WTC11 (cell line): ENCODE measurements around the gene RNF181. TPM values are rescaled to one million over a fixed set of nuclear protein-coding genes. Genes with fewer than 3 reads are reported as not detected.

Experiments
- ATAC-seq: fragments of 200-7000 bp; cut with Tn5 transposase; 2 replicates; pipeline ENCODE4 v1.10.0; 2021; ENCODE audit warnings: mild to moderate bottlenecking, moderate library complexity
- CTCF ChIA-PET: fragments of 300-600 bp; sonication (Branson Sonifier 250); formaldehyde crosslinking; loops from one replicate; lab custom pipeline; 2021; ENCODE audit warnings: antibody characterized with exemption; lab: Charles Lee
- POLR2A ChIA-PET: fragments of 350-600 bp; sonication (Branson Sonifier 250); formaldehyde crosslinking; loops from one replicate; lab custom pipeline; 2021; ENCODE audit warnings: antibody characterized with exemption; lab: Charles Lee
- DNase-seq: peaks from one replicate; pipeline ENCODE4 v3.0.0; 2021; ENCODE audit warnings: low spot score
- H3K27ac Mint-ChIP-seq: 2 replicates; pipeline ENCODE4 v1.8.0; 2021; ENCODE audit warnings: mixed read lengths
- H3K27me3 Mint-ChIP-seq: 2 replicates; pipeline ENCODE4 v1.8.0; 2021; ENCODE audit warnings: low read depth, mild to moderate bottlenecking, moderate library complexity, mixed read lengths
- H3K36me3 Mint-ChIP-seq: 2 replicates; pipeline ENCODE4 v1.8.0; 2021; ENCODE audit warnings: mixed read lengths
- H3K4me1 Mint-ChIP-seq: 2 replicates; pipeline ENCODE4 v1.8.0; 2022; ENCODE audit warnings: mixed read lengths
- H3K4me3 Mint-ChIP-seq: 2 replicates; pipeline ENCODE4 v1.8.0; 2021; ENCODE audit warnings: mild to moderate bottlenecking, moderate library complexity, mixed read lengths
- H3K9me3 Mint-ChIP-seq: 2 replicates; pipeline ENCODE4 v1.8.0; 2021; ENCODE audit warnings: mixed read lengths
- CBFB ChIP-seq: sonication (generic); formaldehyde crosslinking; IDR thresholded peaks from 2 replicates; pipeline ENCODE4 v1.8.1; 2022; ENCODE audit warnings: mild to moderate bottlenecking, low read depth, missing genetic modification reagents
- IRF2 ChIP-seq: sonication (generic); formaldehyde crosslinking; IDR thresholded peaks from 2 replicates; pipeline ENCODE4 v1.8.0; 2022; ENCODE audit warnings: low read depth, missing genetic modification reagents, borderline replicate concordance
- MYBL2 ChIP-seq: sonication (generic); formaldehyde crosslinking; IDR thresholded peaks from 2 replicates; pipeline ENCODE4 v1.8.1; 2023; ENCODE audit warnings: mild to moderate bottlenecking, moderate library complexity, missing genetic modification reagents
- NR2C2 ChIP-seq: sonication (generic); formaldehyde crosslinking; IDR thresholded peaks from 2 replicates; pipeline ENCODE4 v1.8.0; 2022; ENCODE audit warnings: mild to moderate bottlenecking, missing genetic modification reagents
- RELA ChIP-seq: sonication (generic); formaldehyde crosslinking; IDR thresholded peaks from 2 replicates; pipeline ENCODE4 v1.8.1; 2022; ENCODE audit warnings: missing genetic modification reagents, mild to moderate bottlenecking, borderline replicate concordance
- ZNF317 ChIP-seq: sonication (generic); formaldehyde crosslinking; IDR thresholded peaks from 2 replicates; pipeline ENCODE4 v1.8.1; 2023; ENCODE audit warnings: low read depth, mild to moderate bottlenecking, moderate library complexity, missing genetic modification reagents, borderline replicate concordance
- ZNF423 ChIP-seq: fragments of 250-450 bp; sonication (Bioruptor Pico); IDR thresholded peaks from 2 replicates; pipeline ENCODE4 v2.1.2; 2022; ENCODE audit warnings: mild to moderate bottlenecking, moderate library complexity
- total RNA-seq: library from RNA; stranded (reverse); gene quantifications from 3 replicates; pipeline ENCODE4 v1.2.3, GENCODE V29; 2021
- TF ChIP-seq, protein P1 (sequence below): fragments of 250-450 bp; sonication (Bioruptor Pico); IDR thresholded peaks from 2 replicates; pipeline ENCODE4 v1.9.0; 2021; ENCODE audit warnings: moderate library complexity, mild to moderate bottlenecking, inconsistent platforms, borderline replicate concordance
- TF ChIP-seq, protein P2 (sequence below): fragments of 250-450 bp; sonication (Bioruptor Pico); IDR thresholded peaks from 2 replicates; pipeline ENCODE4 v1.9.0; 2021; ENCODE audit warnings: mild to moderate bottlenecking
- TF ChIP-seq, protein P3 (sequence below): fragments of 200-600 bp; IDR thresholded peaks from 2 replicates; pipeline ENCODE4 v1.8.0; 2022; ENCODE audit warnings: antibody characterized with exemption
- TF ChIP-seq, protein P4 (sequence below): sonication (generic); formaldehyde crosslinking; IDR thresholded peaks from 2 replicates; pipeline ENCODE4 v1.8.1; 2023; ENCODE audit warnings: mild to moderate bottlenecking, missing genetic modification reagents, borderline replicate concordance
- TF ChIP-seq, protein P5 (sequence below): fragments of 250-450 bp; sonication (Bioruptor Pico); IDR thresholded peaks from 2 replicates; pipeline ENCODE4 v1.9.0; 2021; ENCODE audit warnings: mild to moderate bottlenecking
- TF ChIP-seq, protein P6 (sequence below): sonication (generic); formaldehyde crosslinking; IDR thresholded peaks from 2 replicates; pipeline ENCODE4 v1.8.1; 2023; ENCODE audit warnings: mild to moderate bottlenecking, missing genetic modification reagents

Gene RNF181
- total RNA-seq, 1 experiment from 2014 or later: 95.4 TPM

DNA sequence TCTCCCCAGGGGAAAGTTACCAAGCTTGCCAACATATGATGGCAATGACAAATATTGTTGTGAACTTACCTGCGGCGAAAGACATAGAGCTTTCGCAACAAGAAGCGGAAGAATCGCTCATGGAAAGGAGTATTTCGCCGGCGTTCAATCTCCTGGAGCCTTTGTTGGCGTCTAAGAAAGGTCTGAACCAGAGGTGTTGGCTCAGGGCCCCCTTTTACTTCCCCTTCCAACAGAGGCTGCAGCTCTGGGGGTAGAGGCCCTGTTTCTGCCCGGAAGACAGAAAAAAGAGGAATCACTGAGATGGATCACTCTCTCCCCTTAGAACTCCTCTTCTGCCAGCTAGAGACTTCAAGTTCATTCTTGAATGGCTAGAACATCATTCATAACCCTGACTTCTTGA lies 45.1 kb upstream of the RNF181 start:
- Mint-ChIP-seq H3K4me3 (no peak overlapping the region), H3K27ac (no peak overlapping the region), H3K4me1 (peaks cover 5% of the 10 kb centered on the region), H3K27me3 (no peaks in the 10 kb centered on the region), H3K9me3 (no peaks in the 10 kb centered on the region), H3K36me3 (peaks cover 46% of the 10 kb centered on the region)
- ATAC-seq: no peak
- ChIA-PET POLR2A (interaction anchor here (1.0 to 1.3 kb wide), 3 partner anchors 11 to 24 kb away, joined by 5 read pairs; partner anchors contain the start of gene MAT2A), CTCF (interaction anchor here (1.0 to 4.5 kb wide), 5 partner anchors 10 to 158 kb away, joined by 3 to 106 read pairs (median 26); partner anchors contain the start of genes GGCX, MAT2A and SH2D6)
- TF ChIP-seq, protein P1, sequence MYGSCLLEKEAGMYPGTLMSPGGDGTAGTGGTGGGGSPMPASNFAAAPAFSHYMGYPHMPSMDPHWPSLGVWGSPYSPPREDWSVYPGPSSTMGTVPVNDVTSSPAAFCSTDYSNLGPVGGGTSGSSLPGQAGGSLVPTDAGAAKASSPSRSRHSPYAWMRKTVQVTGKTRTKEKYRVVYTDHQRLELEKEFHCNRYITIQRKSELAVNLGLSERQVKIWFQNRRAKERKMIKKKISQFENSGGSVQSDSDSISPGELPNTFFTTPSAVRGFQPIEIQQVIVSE: no peak
- no peak for TF ChIP-seq ZNF317 (CRISPR knock-in tag)
- DNase-seq: no peak

DNA sequence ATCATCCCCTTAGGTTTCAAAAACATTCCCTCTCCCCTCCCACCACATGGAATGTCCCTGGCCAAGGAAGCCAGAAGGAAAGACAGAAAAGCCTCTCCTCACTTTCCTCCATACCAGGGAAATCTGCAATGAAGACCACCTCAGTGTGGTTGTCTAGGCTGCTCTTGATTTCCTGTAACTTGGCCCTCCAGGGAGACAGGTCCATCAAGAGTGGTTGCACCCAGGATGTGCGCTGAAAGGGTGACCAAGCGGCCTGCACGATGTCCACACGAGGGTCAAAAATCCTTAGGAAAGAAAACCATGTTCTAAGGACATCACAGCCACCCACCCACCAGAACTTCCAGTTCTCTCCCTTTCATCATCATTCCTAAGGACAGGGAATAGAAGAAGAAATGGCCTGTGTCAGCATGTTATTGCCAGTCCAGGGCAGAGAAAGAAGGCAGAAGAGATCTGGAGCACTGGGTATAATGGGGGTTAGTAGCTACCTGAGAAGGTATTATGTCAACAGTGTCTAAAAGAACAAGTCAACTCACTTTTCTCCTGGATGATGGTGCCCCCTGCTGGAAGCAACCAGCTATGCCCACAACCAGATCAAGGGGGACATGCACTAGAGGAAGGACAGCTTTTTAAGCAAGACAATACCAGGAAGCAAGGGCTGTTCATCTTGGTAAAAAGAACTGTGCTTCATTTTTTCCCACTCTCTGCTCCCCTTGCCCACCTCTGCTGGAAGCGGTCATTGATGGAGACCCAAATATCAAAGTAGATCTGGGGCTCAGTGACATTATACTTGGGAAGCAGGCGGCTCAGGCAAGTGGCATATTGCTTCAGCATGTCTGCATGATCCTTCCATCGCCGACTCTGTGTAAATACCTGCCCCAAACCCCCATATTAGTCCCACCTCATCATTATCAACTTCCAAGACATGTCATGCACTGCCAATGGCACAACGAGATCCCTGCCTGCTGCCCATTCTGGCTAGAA lies 43.6 kb upstream of the RNF181 start:
- Mint-ChIP-seq H3K36me3 (peaks cover 41% of the 10 kb centered on the region), H3K9me3 (no peaks in the 10 kb centered on the region), H3K27me3 (no peaks in the 10 kb centered on the region), H3K4me3 (no peak overlapping the region), H3K4me1 (peaks cover 5% of the 10 kb centered on the region)
- DNase-seq: peak; percentile 91
- ATAC-seq: peak; percentile 77
- POLR2A ChIA-PET: interaction anchor here (0.5 to 2.4 kb wide), 7 partner anchors 9 to 131 kb away, joined by 3 to 17 read pairs (median 4); partner anchors contain the start of genes GGCX and MAT2A
- TF ChIP-seq, protein P2, sequence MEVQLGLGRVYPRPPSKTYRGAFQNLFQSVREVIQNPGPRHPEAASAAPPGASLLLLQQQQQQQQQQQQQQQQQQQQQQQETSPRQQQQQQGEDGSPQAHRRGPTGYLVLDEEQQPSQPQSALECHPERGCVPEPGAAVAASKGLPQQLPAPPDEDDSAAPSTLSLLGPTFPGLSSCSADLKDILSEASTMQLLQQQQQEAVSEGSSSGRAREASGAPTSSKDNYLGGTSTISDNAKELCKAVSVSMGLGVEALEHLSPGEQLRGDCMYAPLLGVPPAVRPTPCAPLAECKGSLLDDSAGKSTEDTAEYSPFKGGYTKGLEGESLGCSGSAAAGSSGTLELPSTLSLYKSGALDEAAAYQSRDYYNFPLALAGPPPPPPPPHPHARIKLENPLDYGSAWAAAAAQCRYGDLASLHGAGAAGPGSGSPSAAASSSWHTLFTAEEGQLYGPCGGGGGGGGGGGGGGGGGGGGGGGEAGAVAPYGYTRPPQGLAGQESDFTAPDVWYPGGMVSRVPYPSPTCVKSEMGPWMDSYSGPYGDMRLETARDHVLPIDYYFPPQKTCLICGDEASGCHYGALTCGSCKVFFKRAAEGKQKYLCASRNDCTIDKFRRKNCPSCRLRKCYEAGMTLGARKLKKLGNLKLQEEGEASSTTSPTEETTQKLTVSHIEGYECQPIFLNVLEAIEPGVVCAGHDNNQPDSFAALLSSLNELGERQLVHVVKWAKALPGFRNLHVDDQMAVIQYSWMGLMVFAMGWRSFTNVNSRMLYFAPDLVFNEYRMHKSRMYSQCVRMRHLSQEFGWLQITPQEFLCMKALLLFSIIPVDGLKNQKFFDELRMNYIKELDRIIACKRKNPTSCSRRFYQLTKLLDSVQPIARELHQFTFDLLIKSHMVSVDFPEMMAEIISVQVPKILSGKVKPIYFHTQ (CRISPR knock-in tag): no peak
- TF ChIP-seq, protein P3, sequence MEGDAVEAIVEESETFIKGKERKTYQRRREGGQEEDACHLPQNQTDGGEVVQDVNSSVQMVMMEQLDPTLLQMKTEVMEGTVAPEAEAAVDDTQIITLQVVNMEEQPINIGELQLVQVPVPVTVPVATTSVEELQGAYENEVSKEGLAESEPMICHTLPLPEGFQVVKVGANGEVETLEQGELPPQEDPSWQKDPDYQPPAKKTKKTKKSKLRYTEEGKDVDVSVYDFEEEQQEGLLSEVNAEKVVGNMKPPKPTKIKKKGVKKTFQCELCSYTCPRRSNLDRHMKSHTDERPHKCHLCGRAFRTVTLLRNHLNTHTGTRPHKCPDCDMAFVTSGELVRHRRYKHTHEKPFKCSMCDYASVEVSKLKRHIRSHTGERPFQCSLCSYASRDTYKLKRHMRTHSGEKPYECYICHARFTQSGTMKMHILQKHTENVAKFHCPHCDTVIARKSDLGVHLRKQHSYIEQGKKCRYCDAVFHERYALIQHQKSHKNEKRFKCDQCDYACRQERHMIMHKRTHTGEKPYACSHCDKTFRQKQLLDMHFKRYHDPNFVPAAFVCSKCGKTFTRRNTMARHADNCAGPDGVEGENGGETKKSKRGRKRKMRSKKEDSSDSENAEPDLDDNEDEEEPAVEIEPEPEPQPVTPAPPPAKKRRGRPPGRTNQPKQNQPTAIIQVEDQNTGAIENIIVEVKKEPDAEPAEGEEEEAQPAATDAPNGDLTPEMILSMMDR: peak; percentile 88
- no peak for TF ChIP-seq IRF2 (CRISPR knock-in tag)
- no peak for TF ChIP-seq ZNF317 (CRISPR knock-in tag)
- TF ChIP-seq ZNF423 (CRISPR knock-in tag): no peak
- TF ChIP-seq RELA: no peak
- TF ChIP-seq, all 79 proteins: peak for 1
- no peak overlapping the region for H3K27ac Mint-ChIP-seq
- CTCF ChIA-PET: interaction anchor here (0.6 to 4.5 kb wide), 49 partner anchors 8 to 485 kb away, joined by 3 to 106 read pairs (median 4); partner anchors contain the start of genes C2orf68, ELMOD3, GGCX and MAT2A

DNA sequence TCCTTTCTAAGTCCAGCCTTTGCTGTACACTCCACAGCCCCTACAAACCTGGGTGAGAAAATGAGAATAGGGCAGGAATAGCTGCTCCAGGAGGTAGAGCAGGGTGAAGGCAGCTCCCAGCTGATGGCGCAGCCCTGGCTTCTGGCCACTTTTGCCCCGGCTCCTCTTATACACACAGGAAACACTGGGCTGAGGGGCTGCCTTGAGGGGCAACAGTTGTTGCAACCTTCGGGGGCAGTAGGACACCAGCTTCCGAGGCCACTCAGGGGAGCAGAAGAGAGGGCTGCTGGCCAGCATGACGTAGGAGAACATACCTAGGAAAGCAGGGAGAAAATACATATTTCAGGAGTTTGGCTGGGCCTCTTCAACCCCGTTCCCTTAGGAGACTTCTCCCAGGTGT lies 42.4 kb upstream of the RNF181 start:
- H3K27me3 Mint-ChIP-seq: no peaks in the 10 kb centered on the region
- POLR2A ChIA-PET: interaction anchor here (2.4 kb wide), 1 partner anchor 14 kb away, joined by 17 read pairs; the partner anchor contains the start of gene MAT2A
- H3K9me3 Mint-ChIP-seq: no peaks in the 10 kb centered on the region
- ATAC-seq: no peak
- CTCF ChIA-PET: interaction anchor here (1.7 to 4.5 kb wide), 2 partner anchors 24 to 133 kb away, joined by 12 to 106 read pairs; partner anchors contain the start of genes SH2D6 and VAMP8
- peaks cover 45% of the 10 kb centered on the region for H3K36me3 Mint-ChIP-seq
- H3K27ac Mint-ChIP-seq: no peak overlapping the region
- H3K4me3 Mint-ChIP-seq: no peak overlapping the region
- H3K4me1 Mint-ChIP-seq: peaks cover 5% of the 10 kb centered on the region
- no peak for DNase-seq
- TF ChIP-seq CBFB (no peak), MYBL2 (CRISPR knock-in tag) (no peak), NR2C2 (CRISPR knock-in tag) (no peak)
- TF ChIP-seq, protein P4, sequence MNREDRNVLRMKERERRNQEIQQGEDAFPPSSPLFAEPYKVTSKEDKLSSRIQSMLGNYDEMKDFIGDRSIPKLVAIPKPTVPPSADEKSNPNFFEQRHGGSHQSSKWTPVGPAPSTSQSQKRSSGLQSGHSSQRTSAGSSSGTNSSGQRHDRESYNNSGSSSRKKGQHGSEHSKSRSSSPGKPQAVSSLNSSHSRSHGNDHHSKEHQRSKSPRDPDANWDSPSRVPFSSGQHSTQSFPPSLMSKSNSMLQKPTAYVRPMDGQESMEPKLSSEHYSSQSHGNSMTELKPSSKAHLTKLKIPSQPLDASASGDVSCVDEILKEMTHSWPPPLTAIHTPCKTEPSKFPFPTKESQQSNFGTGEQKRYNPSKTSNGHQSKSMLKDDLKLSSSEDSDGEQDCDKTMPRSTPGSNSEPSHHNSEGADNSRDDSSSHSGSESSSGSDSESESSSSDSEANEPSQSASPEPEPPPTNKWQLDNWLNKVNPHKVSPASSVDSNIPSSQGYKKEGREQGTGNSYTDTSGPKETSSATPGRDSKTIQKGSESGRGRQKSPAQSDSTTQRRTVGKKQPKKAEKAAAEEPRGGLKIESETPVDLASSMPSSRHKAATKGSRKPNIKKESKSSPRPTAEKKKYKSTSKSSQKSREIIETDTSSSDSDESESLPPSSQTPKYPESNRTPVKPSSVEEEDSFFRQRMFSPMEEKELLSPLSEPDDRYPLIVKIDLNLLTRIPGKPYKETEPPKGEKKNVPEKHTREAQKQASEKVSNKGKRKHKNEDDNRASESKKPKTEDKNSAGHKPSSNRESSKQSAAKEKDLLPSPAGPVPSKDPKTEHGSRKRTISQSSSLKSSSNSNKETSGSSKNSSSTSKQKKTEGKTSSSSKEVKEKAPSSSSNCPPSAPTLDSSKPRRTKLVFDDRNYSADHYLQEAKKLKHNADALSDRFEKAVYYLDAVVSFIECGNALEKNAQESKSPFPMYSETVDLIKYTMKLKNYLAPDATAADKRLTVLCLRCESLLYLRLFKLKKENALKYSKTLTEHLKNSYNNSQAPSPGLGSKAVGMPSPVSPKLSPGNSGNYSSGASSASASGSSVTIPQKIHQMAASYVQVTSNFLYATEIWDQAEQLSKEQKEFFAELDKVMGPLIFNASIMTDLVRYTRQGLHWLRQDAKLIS (CRISPR knock-in tag): no peak
- TF ChIP-seq, protein P5, sequence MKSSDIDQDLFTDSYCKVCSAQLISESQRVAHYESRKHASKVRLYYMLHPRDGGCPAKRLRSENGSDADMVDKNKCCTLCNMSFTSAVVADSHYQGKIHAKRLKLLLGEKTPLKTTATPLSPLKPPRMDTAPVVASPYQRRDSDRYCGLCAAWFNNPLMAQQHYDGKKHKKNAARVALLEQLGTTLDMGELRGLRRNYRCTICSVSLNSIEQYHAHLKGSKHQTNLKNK (CRISPR knock-in tag): no peak
- TF ChIP-seq, protein P6, sequence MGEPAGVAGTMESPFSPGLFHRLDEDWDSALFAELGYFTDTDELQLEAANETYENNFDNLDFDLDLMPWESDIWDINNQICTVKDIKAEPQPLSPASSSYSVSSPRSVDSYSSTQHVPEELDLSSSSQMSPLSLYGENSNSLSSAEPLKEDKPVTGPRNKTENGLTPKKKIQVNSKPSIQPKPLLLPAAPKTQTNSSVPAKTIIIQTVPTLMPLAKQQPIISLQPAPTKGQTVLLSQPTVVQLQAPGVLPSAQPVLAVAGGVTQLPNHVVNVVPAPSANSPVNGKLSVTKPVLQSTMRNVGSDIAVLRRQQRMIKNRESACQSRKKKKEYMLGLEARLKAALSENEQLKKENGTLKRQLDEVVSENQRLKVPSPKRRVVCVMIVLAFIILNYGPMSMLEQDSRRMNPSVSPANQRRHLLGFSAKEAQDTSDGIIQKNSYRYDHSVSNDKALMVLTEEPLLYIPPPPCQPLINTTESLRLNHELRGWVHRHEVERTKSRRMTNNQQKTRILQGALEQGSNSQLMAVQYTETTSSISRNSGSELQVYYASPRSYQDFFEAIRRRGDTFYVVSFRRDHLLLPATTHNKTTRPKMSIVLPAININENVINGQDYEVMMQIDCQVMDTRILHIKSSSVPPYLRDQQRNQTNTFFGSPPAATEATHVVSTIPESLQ: no peak
